ENCODE results near the gene TF.

- TF ChIP-seq CTCF (IDR thresholded peaks at IDR 0.05) (no peak), POLR2A (IDR thresholded peaks at IDR 0.05) (no peak)
Observed at GRCh38 chr3:133829310-133829707, 83.1 kb downstream of the TF start.
